Endodermal cell (in vitro differentiated cells): ENCODE results near the gene PCBP3. TPM values are rescaled to one million over a fixed set of nuclear protein-coding genes. Genes with fewer than 3 reads are reported as not detected.

Source experiments
- DNase-seq: peaks from one replicate; pipeline ENCODE4 v3.0.0-alpha.2; 2017
- H3K27ac ChIP-seq: 2 replicates; pipeline ENCODE4 v1.5.1; 2013; ENCODE audit warnings: mild to moderate bottlenecking, low read depth, low read length, moderate library complexity
- H3K27me3 ChIP-seq: 2 replicates; pipeline ENCODE4 v1.6.1; 2013; ENCODE audit warnings: mild to moderate bottlenecking, low read length, moderate library complexity; ENCODE audit not compliant: insufficient read depth, control insufficient read depth, poor library complexity, severe bottlenecking
- H3K36me3 ChIP-seq: 2 replicates; pipeline ENCODE4 v1.7.0; 2013; ENCODE audit warnings: mild to moderate bottlenecking, low read length, moderate library complexity; ENCODE audit not compliant: control insufficient read depth, insufficient read depth
- H3K4me1 ChIP-seq: one replicate; pipeline ENCODE4 v1.7.0; 2013; ENCODE audit warnings: low read length; ENCODE audit not compliant: control insufficient read depth, insufficient read depth
- H3K4me3 ChIP-seq: 2 replicates; pipeline ENCODE4 v1.5.1; 2013; ENCODE audit warnings: mild to moderate bottlenecking, low read length, moderate library complexity
- H3K9ac ChIP-seq: 2 replicates; pipeline ENCODE4 v1.6.1; 2013; ENCODE audit warnings: mild to moderate bottlenecking, low read length, moderate library complexity; ENCODE audit not compliant: poor library complexity, severe bottlenecking; ENCODE audit errors: extremely low read depth
- H3K9me3 ChIP-seq: 2 replicates; pipeline ENCODE4 v1.6.1; 2013; ENCODE audit warnings: mild to moderate bottlenecking, low read length, moderate library complexity; ENCODE audit not compliant: control insufficient read depth
- H3K27ac Mint-ChIP-seq: 2 replicates; pipeline ENCODE4 v1.8.0; 2020; ENCODE audit warnings: mixed read lengths
- H3K27me3 Mint-ChIP-seq: 2 replicates; pipeline ENCODE4 v1.8.0; 2021; ENCODE audit warnings: mild to moderate bottlenecking, mixed read lengths; ENCODE audit not compliant: insufficient read depth
- H3K36me3 Mint-ChIP-seq: 2 replicates; pipeline ENCODE4 v1.8.0; 2020; ENCODE audit warnings: low read depth, mixed read lengths
- H3K4me1 Mint-ChIP-seq: 2 replicates; pipeline ENCODE4 v1.8.0; 2020; ENCODE audit warnings: mixed read lengths
- H3K4me3 Mint-ChIP-seq: 2 replicates; pipeline ENCODE4 v1.8.0; 2020; ENCODE audit warnings: mild to moderate bottlenecking, moderate library complexity, mixed read lengths
- H3K9me3 Mint-ChIP-seq: 2 replicates; pipeline ENCODE4 v1.8.0; 2020; ENCODE audit warnings: mild to moderate bottlenecking, mixed read lengths
- WGBS, 2 experiments: methylation state at CpG; one replicate each; pipeline versions ENCODE4 v1.1.5 to v1.1.7; 2013; ENCODE audit warnings: missing lambda C conversion rate in 2 of 2, mixed read lengths in 1 of 2; ENCODE audit not compliant: insufficient coverage in 1 of 2, insufficient read length in 1 of 2; 5-methylcytosine and 5-hydroxymethylcytosine counted together
- total RNA-seq, 2 donors: library from RNA; stranded (reverse); fragmentation: NEBNext Ultra II Directional in 1 of 2; extraction: Animal tissue kit (Norgen Biotek cat#: 25700) in 1 of 2; gene quantifications; 2 replicates in 1 of 2; 3 replicates in 1 of 2; pipeline ENCODE4 v1.2.1, GENCODE V29; 2021
- TF ChIP-seq, protein P1 (sequence below): fragments of 200-600 bp; sonication (generic); conservative IDR thresholded peaks from 2 replicates; pipeline ENCODE4 v1.5.0; 2021; ENCODE audit warnings: antibody characterized with exemption, mild to moderate bottlenecking

PCBP3 gene
- total RNA-seq, 2 donors from 2014 or later: 2.1 to 10.6 TPM

DNA sequence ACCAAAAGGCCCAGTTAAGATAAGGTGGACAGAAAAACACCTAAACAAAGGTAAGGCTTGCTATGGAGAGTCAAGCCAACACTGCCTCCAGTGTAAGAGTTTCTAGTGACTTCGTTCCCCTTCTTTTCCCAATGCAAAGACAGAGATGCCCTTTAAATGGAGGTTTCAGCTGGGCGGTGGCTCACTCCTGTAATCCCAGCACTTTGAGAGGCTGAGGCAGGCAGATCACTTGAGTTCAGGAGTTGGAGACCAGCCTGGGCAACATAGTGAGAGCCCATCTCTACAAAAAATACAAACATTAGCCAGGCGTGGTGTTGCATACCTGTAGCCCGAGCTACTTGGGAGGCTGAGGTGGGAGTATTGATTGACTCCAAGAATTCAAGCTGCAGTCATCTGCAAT lies 314.0 kb downstream of the PCBP3 start:
- Histone ChIP-seq H3K27me3 (no peaks in the 10 kb centered on the region), H3K4me1 (peaks cover 2% of the 10 kb centered on the region), H3K9me3 (peaks cover 13% of the 10 kb centered on the region), H3K9ac (no peak overlapping the region), H3K4me3 (no peak overlapping the region), H3K27ac (no peak overlapping the region), H3K36me3 (no peaks in the 10 kb centered on the region)
- Mint-ChIP-seq H3K4me3 (no peak overlapping the region), H3K36me3 (peaks cover 2% of the 10 kb centered on the region), H3K27ac (no peak overlapping the region), H3K9me3 (peaks cover 52% of the 10 kb centered on the region), H3K4me1 (peaks cover 4% of the 10 kb centered on the region), H3K27me3 (peaks cover 17% of the 10 kb centered on the region)
- TF ChIP-seq, protein P1, sequence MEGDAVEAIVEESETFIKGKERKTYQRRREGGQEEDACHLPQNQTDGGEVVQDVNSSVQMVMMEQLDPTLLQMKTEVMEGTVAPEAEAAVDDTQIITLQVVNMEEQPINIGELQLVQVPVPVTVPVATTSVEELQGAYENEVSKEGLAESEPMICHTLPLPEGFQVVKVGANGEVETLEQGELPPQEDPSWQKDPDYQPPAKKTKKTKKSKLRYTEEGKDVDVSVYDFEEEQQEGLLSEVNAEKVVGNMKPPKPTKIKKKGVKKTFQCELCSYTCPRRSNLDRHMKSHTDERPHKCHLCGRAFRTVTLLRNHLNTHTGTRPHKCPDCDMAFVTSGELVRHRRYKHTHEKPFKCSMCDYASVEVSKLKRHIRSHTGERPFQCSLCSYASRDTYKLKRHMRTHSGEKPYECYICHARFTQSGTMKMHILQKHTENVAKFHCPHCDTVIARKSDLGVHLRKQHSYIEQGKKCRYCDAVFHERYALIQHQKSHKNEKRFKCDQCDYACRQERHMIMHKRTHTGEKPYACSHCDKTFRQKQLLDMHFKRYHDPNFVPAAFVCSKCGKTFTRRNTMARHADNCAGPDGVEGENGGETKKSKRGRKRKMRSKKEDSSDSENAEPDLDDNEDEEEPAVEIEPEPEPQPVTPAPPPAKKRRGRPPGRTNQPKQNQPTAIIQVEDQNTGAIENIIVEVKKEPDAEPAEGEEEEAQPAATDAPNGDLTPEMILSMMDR: no peak
- WGBS, 2 experiments: 83 to 98% methylated on average over 4 of the region's 4 CpGs
- no peak for DNase-seq

- no peaks in the 10 kb centered on the region for H3K36me3 ChIP-seq
- H3K9me3 ChIP-seq: peaks cover 16% of the 10 kb centered on the region
- H3K27ac ChIP-seq: no peak overlapping the region
- no peak overlapping the region for H3K9ac ChIP-seq
- DNase-seq: no peak
- TF ChIP-seq, protein P1: no peak
- Mint-ChIP-seq H3K4me3 (no peak overlapping the region), H3K36me3 (peaks cover 2% of the 10 kb centered on the region), H3K27me3 (peaks cover 17% of the 10 kb centered on the region), H3K27ac (no peak overlapping the region), H3K9me3 (peaks cover 58% of the 10 kb centered on the region), H3K4me1 (peaks cover 4% of the 10 kb centered on the region)
- 83 to 85% methylated on average over 7 of the region's 7 CpGs for WGBS, 2 experiments
- H3K4me1 ChIP-seq: peaks cover 2% of the 10 kb centered on the region
- H3K27me3 ChIP-seq: no peaks in the 10 kb centered on the region
- H3K4me3 ChIP-seq: no peak overlapping the region
These were observed 314.6 kb downstream of the PCBP3 start for GRCh38 chr21:45957981-45958600.

DNA sequence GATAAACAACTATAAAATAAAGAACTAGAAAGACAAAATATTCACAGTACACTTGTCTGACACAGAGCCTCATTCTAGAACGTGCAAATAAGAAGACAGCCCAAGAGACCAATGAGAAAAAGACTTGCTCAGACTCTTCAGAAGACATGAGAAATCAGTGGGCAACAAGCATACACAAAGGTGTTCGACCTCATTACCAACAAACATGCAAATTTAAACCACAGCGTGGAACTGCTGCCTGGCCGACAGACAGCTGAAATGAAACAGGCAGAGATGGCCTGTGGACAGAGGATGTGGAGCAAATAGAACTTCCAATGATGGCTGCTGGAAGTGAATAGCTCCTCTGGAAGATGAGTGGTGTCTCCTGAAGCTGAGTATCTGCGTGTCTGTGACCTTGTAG lies 315.7 kb downstream of the PCBP3 start:
- H3K36me3 Mint-ChIP-seq: peaks cover 2% of the 10 kb centered on the region
- no peak overlapping the region for H3K4me3 Mint-ChIP-seq
- no peak overlapping the region for H3K4me3 ChIP-seq
- H3K36me3 ChIP-seq: no peaks in the 10 kb centered on the region
- H3K27me3 ChIP-seq: no peaks in the 10 kb centered on the region
- H3K27me3 Mint-ChIP-seq: peaks cover 18% of the 10 kb centered on the region
- no peak overlapping the region for H3K9ac ChIP-seq
- H3K4me1 Mint-ChIP-seq: peaks cover 1% of the 10 kb centered on the region
- H3K27ac ChIP-seq: no peak overlapping the region
- H3K9me3 Mint-ChIP-seq: peaks cover 67% of the 10 kb centered on the region
- TF ChIP-seq, protein P1: no peak
- H3K9me3 ChIP-seq: peaks cover 20% of the 10 kb centered on the region
- no peak overlapping the region for H3K27ac Mint-ChIP-seq
- no peak for DNase-seq
- no peaks in the 10 kb centered on the region for H3K4me1 ChIP-seq
- 79 to 88% methylated on average over 4 to 5 of the region's 5 CpGs for WGBS, 2 experiments
